Skeletal muscle satellite cell (primary cell): ENCODE results near the gene DCLRE1A.
A peak's percentile ranks its signal among the peaks of the same experiment; 100 is the strongest.

Experiments used
- H3K27me3 ChIP-seq: 2 replicates; pipeline ENCODE4 v1.7.0; 2013; ENCODE audit warnings: low read length; ENCODE audit not compliant: control insufficient read depth, insufficient read depth
- H3K36me3 ChIP-seq: 2 replicates; pipeline ENCODE4 v1.7.0; 2013; ENCODE audit warnings: mild to moderate bottlenecking, control low read depth, low read length; ENCODE audit not compliant: insufficient read depth
- H3K4me1 ChIP-seq: 2 replicates; pipeline ENCODE4 v1.7.0; 2013; ENCODE audit warnings: low read length; ENCODE audit not compliant: control insufficient read depth, insufficient read depth
- H3K4me2 ChIP-seq: 2 replicates; pipeline ENCODE4 v1.7.0; 2013; ENCODE audit warnings: mild to moderate bottlenecking, low read length
- H3K4me3 ChIP-seq: 2 replicates; pipeline ENCODE4 v1.7.0; 2013; ENCODE audit warnings: low read length
- H3K9ac ChIP-seq: 2 replicates; pipeline ENCODE4 v1.7.0; 2013; ENCODE audit warnings: mild to moderate bottlenecking, low read depth, low read length, moderate library complexity
- H3K9me3 ChIP-seq: replicated peaks from 2 replicates; pipeline ENCODE4 v1.7.0; 2013; ENCODE audit warnings: mild to moderate bottlenecking, control low read depth, low read length

Gene DCLRE1A

GRCh38 chr10:113879691-113880090 lies 25.8 kb upstream of the DCLRE1A start:
- H3K4me3 ChIP-seq = no peak overlapping the region
- peaks cover 8% of the 10 kb centered on the region for H3K4me1 ChIP-seq
- no peak overlapping the region for H3K9ac ChIP-seq
- H3K4me2 ChIP-seq = no peak overlapping the region
- H3K27me3 ChIP-seq = no peaks in the 10 kb centered on the region
- no peaks in the 10 kb centered on the region for H3K9me3 ChIP-seq
- peaks cover 6% of the 10 kb centered on the region for H3K36me3 ChIP-seq

- Histone ChIP-seq H3K9me3 (no peaks in the 10 kb centered on the region), H3K27me3 (no peaks in the 10 kb centered on the region), H3K9ac (no peak overlapping the region), H3K4me3 (no peak overlapping the region), H3K4me1 (peaks cover 8% of the 10 kb centered on the region), H3K4me2 (no peak overlapping the region), H3K36me3 (peaks cover 11% of the 10 kb centered on the region)
These were observed 22.6 kb upstream of the DCLRE1A start for GRCh38 chr10:113876461-113876860.

GRCh38 chr10:113875212-113875611 lies 21.3 kb upstream of the DCLRE1A start:
- no peaks in the 10 kb centered on the region for H3K9me3 ChIP-seq
- H3K27me3 ChIP-seq = no peaks in the 10 kb centered on the region
- H3K4me2 ChIP-seq = no peak overlapping the region
- H3K4me1 ChIP-seq = peaks cover 4% of the 10 kb centered on the region
- no peak overlapping the region for H3K4me3 ChIP-seq
- H3K36me3 ChIP-seq = peaks cover 11% of the 10 kb centered on the region
- H3K9ac ChIP-seq = no peak overlapping the region

GRCh38 chr10:113872139-113873030 lies 18.5 kb upstream of the DCLRE1A start:
- Histone ChIP-seq H3K9me3 (no peaks in the 10 kb centered on the region), H3K27me3 (no peaks in the 10 kb centered on the region), H3K4me1 (no peaks in the 10 kb centered on the region), H3K36me3 (peaks cover 11% of the 10 kb centered on the region), H3K9ac (no peak overlapping the region), H3K4me3 (no peak overlapping the region), H3K4me2 (no peak overlapping the region)

GRCh38 chr10:113869789-113870188 lies 15.9 kb upstream of the DCLRE1A start:
- Histone ChIP-seq H3K9me3 (no peaks in the 10 kb centered on the region), H3K27me3 (no peaks in the 10 kb centered on the region), H3K4me1 (no peaks in the 10 kb centered on the region), H3K4me2 (no peak overlapping the region), H3K36me3 (peaks cover 8% of the 10 kb centered on the region), H3K4me3 (no peak overlapping the region), H3K9ac (no peak overlapping the region)

- H3K4me1 ChIP-seq = no peaks in the 10 kb centered on the region
- no peak overlapping the region for H3K4me2 ChIP-seq
- no peaks in the 10 kb centered on the region for H3K9me3 ChIP-seq
- no peaks in the 10 kb centered on the region for H3K27me3 ChIP-seq
- no peak overlapping the region for H3K9ac ChIP-seq
- no peak overlapping the region for H3K4me3 ChIP-seq
- peaks cover 6% of the 10 kb centered on the region for H3K36me3 ChIP-seq
These were observed 14.0 kb upstream of the DCLRE1A start for GRCh38 chr10:113867904-113868303.

- Histone ChIP-seq H3K9ac (no peak overlapping the region), H3K4me3 (no peak overlapping the region), H3K9me3 (no peaks in the 10 kb centered on the region), H3K4me1 (no peaks in the 10 kb centered on the region), H3K36me3 (peaks cover 1% of the 10 kb centered on the region), H3K27me3 (no peaks in the 10 kb centered on the region), H3K4me2 (no peak overlapping the region)
These were observed 12.9 kb upstream of the DCLRE1A start for GRCh38 chr10:113866551-113867394.

GRCh38 chr10:113865901-113866300 lies 12.0 kb upstream of the DCLRE1A start:
- Histone ChIP-seq H3K4me3 (no peak overlapping the region), H3K4me2 (no peak overlapping the region), H3K4me1 (no peaks in the 10 kb centered on the region), H3K9me3 (no peaks in the 10 kb centered on the region), H3K9ac (no peak overlapping the region), H3K36me3 (peaks cover 7% of the 10 kb centered on the region), H3K27me3 (no peaks in the 10 kb centered on the region)

GRCh38 chr10:113859261-113859660 lies 5.4 kb upstream of the DCLRE1A start:
- Histone ChIP-seq H3K36me3 (peaks cover 25% of the 10 kb centered on the region), H3K4me3 (no peak overlapping the region), H3K9me3 (no peaks in the 10 kb centered on the region), H3K9ac (no peak overlapping the region), H3K27me3 (no peaks in the 10 kb centered on the region), H3K4me2 (no peak overlapping the region), H3K4me1 (peaks cover 13% of the 10 kb centered on the region)

- Histone ChIP-seq H3K4me2 (no peak overlapping the region), H3K9me3 (no peaks in the 10 kb centered on the region), H3K36me3 (peaks cover 25% of the 10 kb centered on the region), H3K9ac (no peak overlapping the region), H3K4me3 (no peak overlapping the region), H3K4me1 (peaks cover 16% of the 10 kb centered on the region), H3K27me3 (no peaks in the 10 kb centered on the region)
These were observed 4.7 kb upstream of the DCLRE1A start for GRCh38 chr10:113858541-113858940.

- H3K4me3 ChIP-seq = peak overlapping the region; percentile 12
- H3K4me1 ChIP-seq = peaks cover 19% of the 10 kb centered on the region
- no peaks in the 10 kb centered on the region for H3K27me3 ChIP-seq
- H3K9ac ChIP-seq = no peak overlapping the region
- peak overlapping the region; percentile 90 for H3K4me2 ChIP-seq
- H3K36me3 ChIP-seq = peaks cover 25% of the 10 kb centered on the region
- no peaks in the 10 kb centered on the region for H3K9me3 ChIP-seq
These were observed 3.3 kb upstream of the DCLRE1A start for GRCh38 chr10:113857210-113857609.
